OCI-LY3 (cell line): ENCODE data around the gene YWHAQ.

Experiments used
- H2AFZ ChIP-seq: fragments of 200-600, 300-600 bp; shearing (Covaris generic); 2 replicates; pipeline ENCODE4 v1.6.0; 2014; ENCODE audit warnings: antibody characterized with exemption, low read depth, low read length
- H3K27ac ChIP-seq: fragments of 200-600, 300-600 bp; sonication (generic); 2 replicates; pipeline ENCODE4 v1.5.1; 2014; ENCODE audit warnings: mild to moderate bottlenecking, low read length, moderate library complexity, mixed read lengths
- H3K27me3 ChIP-seq: fragments of 200-600, 300-600 bp; sonication (generic); 2 replicates; pipeline ENCODE4 v1.6.1; 2014; ENCODE audit warnings: low read depth, low read length, mixed read lengths
- H3K36me3 ChIP-seq: fragments of 200-600, 300-600 bp; sonication (generic); replicated peaks from 2 replicates; pipeline ENCODE3; 2014; ENCODE audit warnings: low read depth, low read length, mixed read lengths
- H3K4me1 ChIP-seq: fragments of 300-600, 200-600 bp; sonication (generic); 2 replicates; pipeline ENCODE4 v1.6.1; 2014; ENCODE audit warnings: low read length, mixed read lengths
- H3K4me2 ChIP-seq: fragments of 200-600, 300-600 bp; sonication (generic); 2 replicates; pipeline ENCODE4 v1.6.1; 2014; ENCODE audit warnings: low read length, mixed read lengths
- H3K4me3 ChIP-seq: fragments of 300-600, 200-600 bp; sonication (generic); 2 replicates; pipeline ENCODE4 v1.5.1; 2014; ENCODE audit warnings: antibody characterized with exemption, mild to moderate bottlenecking, low read length, moderate library complexity
- H3K79me2 ChIP-seq: fragments of 300-600, 200-600 bp; shearing (Covaris generic); 2 replicates; pipeline ENCODE4 v1.6.1; 2014; ENCODE audit warnings: mild to moderate bottlenecking, low read length, mixed read lengths
- H3K9ac ChIP-seq: fragments of 300-600, 200-600 bp; shearing (Covaris generic); 2 replicates; pipeline ENCODE4 v1.6.0; 2014; ENCODE audit warnings: mild to moderate bottlenecking, low read length, moderate library complexity
- H3K9me3 ChIP-seq: fragments of 200-600, 300-600 bp; shearing (Covaris generic); 2 replicates; pipeline ENCODE4 v1.6.1; 2014; ENCODE audit warnings: low read length, mixed read lengths; ENCODE audit not compliant: insufficient read depth
- H4K20me1 ChIP-seq: fragments of 200-600, 300-600 bp; sonication (generic); 2 replicates; pipeline ENCODE4 v1.6.1; 2016; ENCODE audit warnings: low read length, mixed read lengths; ENCODE audit not compliant: insufficient read depth
- CTCF ChIP-seq: fragments of 200-600, 300-600 bp; sonication (generic); IDR thresholded peaks from 2 replicates; pipeline ENCODE4 v1.5.1; 2014; ENCODE audit warnings: antibody characterized with exemption, low read length, low read depth
- EZH2phosphoT487 ChIP-seq: fragments of 200-600 bp; shearing (Covaris generic); IDR thresholded peaks from 2 replicates; pipeline ENCODE4 v1.6.1; 2018; ENCODE audit warnings: antibody characterized with exemption, mixed run types, low read depth

Gene YWHAQ

DNA sequence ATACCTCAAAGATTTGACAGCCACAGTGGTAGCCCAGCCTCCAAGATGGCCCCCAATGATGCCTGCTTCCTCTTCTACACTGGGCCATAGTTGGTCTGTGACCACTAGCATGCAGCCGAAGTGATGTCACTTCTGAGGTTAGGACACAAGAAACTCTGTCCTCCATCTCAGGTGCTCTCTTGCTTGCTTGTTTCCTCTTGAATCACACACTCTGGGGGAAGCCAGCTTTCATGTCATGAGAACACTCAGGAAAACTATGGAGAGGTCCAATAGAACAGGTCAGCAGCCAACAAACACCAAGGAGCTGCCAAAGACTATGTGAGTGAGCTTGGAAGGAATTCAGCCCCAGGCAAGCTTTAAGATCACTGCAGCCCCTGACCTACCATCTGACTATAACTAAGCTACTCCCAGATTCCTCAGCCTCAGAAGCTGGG is 71.8 kb downstream of the YWHAQ start:
- Histone ChIP-seq H3K9me3 (no peaks in the 10 kb centered on the region), H3K4me3 (no peak overlapping the region), H3K4me1 (peaks cover 13% of the 10 kb centered on the region), H3K9ac (no peak overlapping the region), H3K79me2 (peaks cover 25% of the 10 kb centered on the region), H3K27ac (no peak overlapping the region), H2AFZ (no peak overlapping the region), H4K20me1 (no peaks in the 10 kb centered on the region), H3K27me3 (no peaks in the 10 kb centered on the region), H3K36me3 (no peaks in the 10 kb centered on the region), H3K4me2 (no peak overlapping the region)
- no peak for TF ChIP-seq CTCF
- no peak for TF ChIP-seq EZH2phosphoT487

DNA sequence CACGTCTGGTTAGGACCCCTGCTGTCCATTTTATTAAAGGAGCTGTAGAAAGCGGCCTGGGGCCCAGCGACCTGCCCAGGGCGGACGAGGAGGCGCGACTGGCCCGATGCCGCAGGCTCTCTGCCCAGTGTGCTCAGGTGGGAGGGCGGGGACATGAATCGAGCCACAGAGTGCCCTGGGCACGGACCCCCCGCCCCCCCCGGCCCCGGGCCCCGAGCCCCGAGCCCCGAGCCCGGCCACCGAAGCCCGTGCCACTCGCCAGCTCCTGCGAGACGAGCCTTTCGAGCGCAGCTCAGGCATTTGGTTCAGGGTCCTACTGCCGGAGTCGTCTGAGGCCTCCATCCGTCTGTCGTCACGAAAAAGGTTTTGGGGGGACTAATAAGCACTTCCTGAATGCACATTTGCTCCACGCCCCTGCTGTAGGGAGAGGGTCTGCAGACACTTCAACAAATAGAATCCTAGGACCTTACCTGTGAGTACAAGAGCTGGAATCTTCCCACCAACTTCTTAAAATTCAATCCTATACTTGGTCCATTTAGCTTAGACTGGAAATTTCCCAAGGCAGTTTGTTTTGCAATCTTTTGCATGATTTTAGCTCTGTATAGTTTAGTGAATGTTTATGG is 74.6 kb downstream of the YWHAQ start:
- peaks cover 47% of the 10 kb centered on the region for H3K79me2 ChIP-seq
- no peaks in the 10 kb centered on the region for H3K9me3 ChIP-seq
- H3K4me2 ChIP-seq = peak overlapping the region; percentile 87
- peak overlapping the region; percentile 59; the same call in 1 of the 2 replicates for H2AFZ ChIP-seq
- H3K4me1 ChIP-seq = peaks cover 33% of the 10 kb centered on the region
- H3K27ac ChIP-seq = peak overlapping the region; percentile 73
- H4K20me1 ChIP-seq = peaks cover 12% of the 10 kb centered on the region
- H3K4me3 ChIP-seq = peak overlapping the region; percentile 97
- TF ChIP-seq EZH2phosphoT487 = no peak
- TF ChIP-seq CTCF = no peak
- H3K27me3 ChIP-seq = no peaks in the 10 kb centered on the region
- no peaks in the 10 kb centered on the region for H3K36me3 ChIP-seq
- H3K9ac ChIP-seq = peak overlapping the region; percentile 92

DNA sequence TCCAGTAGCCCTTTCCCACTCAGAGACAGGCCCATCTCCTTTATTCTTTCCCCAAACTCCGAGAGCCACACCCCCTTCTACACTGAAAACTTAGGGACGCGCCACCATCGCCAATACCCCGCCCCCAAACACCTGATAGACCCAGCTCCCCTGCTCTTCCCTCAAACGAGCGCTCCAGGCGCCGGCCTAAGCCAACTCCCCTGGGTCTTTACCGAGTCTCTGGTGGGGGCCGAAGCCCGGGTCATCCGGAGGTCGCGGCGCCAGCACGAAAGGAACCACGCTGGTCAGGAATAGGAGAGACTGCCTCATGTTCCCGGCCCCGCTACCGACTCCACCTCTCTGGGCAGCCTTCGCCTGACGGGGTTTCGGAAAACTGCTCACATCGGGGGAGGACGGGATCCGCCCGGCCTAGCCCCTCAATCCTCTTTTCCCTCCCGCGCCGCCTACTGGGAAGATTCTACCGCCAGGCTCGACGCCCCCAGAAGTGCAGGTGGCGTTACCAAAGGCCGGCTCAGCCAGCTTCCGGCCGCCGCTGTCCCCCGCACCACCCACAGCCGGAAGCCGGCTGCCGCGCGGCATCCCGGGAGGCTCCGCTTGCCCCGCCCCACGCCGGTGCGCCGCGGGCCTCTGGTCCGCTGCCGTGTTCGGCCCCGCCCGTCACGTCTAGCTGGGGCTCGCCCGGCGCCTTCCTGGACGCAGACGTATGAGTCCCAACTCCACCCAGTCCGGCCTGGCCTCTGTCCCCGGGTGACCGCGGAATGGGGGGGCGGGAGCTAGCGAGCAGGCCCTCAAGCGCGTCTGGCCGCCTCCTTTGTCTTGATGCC is 75.3 kb downstream of the YWHAQ start, which contains the start of gene ADAM17:
Gene ADAM17 (minus strand): TSS at position 534 of the 824 bp plus-strand sequence. CDS start 225 bp downstream, at position 309.
- H3K36me3 ChIP-seq = no peaks in the 10 kb centered on the region
- peak within 1 kb of the TSS; percentile 87 for H3K4me2 ChIP-seq
- peaks cover 39% of the 10 kb centered on the region for H3K4me1 ChIP-seq
- no peaks in the 10 kb centered on the region for H3K27me3 ChIP-seq
- TF ChIP-seq EZH2phosphoT487 (no peak), CTCF (peak; percentile 47)
- peaks cover 49% of the 10 kb centered on the region for H3K79me2 ChIP-seq
- peak within 1 kb of the TSS; percentile 97 for H3K4me3 ChIP-seq
- peak within 1 kb of the TSS; percentile 84 for H2AFZ ChIP-seq
- peak within 1 kb of the TSS; percentile 92 for H3K9ac ChIP-seq
- H3K27ac ChIP-seq = peak within 1 kb of the TSS; percentile 73
- peaks cover 12% of the 10 kb centered on the region for H4K20me1 ChIP-seq
- H3K9me3 ChIP-seq = no peaks in the 10 kb centered on the region

DNA sequence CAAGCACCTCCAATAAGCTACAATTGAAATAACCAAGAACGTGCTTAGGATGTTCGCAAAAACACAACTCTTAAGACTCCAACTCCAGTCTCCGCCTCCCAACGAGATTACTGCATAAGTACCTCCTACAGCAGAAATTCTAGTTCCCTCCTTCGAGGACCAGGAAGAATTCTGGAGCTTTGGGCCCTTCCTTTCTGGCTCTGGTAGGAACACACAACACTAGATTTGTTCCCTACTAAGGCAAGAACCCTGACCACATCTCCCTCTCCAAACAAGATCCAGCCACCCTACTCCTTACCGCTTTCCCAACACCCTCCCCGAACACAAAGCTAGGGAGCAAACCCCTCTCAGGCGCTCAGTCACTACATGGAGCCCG is 75.9 kb downstream of the YWHAQ start:
- Histone ChIP-seq H3K4me2 (peak overlapping the region; percentile 83), H3K79me2 (peaks cover 55% of the 10 kb centered on the region), H3K9me3 (no peaks in the 10 kb centered on the region), H3K36me3 (no peaks in the 10 kb centered on the region), H3K27me3 (no peaks in the 10 kb centered on the region), H2AFZ (no peak overlapping the region), H3K4me3 (peak overlapping the region; percentile 97), H3K9ac (peak overlapping the region; percentile 89), H4K20me1 (peaks cover 12% of the 10 kb centered on the region), H3K27ac (peak overlapping the region; percentile 73), H3K4me1 (peaks cover 45% of the 10 kb centered on the region)
- TF ChIP-seq CTCF = no peak
- TF ChIP-seq EZH2phosphoT487 = no peak
